Posterior cingulate gyrus (tissue), 11 donors: ENCODE results near the gene RHOG.

Source experiments
- DNase-seq, 10 donors: peaks; one replicate each; pipeline versions ENCODE4 v3.0.0 to v3.0.0-alpha.2; 2020 to 2021; ENCODE audit warnings: mixed read lengths in 3 of 10
- intact Hi-C: fragments of 100-400 bp; cut with DNase I; formaldehyde crosslinking; loops from one replicate; pipeline ENCODE4 v1.15.1; 2023

Gene RHOG

DNA sequence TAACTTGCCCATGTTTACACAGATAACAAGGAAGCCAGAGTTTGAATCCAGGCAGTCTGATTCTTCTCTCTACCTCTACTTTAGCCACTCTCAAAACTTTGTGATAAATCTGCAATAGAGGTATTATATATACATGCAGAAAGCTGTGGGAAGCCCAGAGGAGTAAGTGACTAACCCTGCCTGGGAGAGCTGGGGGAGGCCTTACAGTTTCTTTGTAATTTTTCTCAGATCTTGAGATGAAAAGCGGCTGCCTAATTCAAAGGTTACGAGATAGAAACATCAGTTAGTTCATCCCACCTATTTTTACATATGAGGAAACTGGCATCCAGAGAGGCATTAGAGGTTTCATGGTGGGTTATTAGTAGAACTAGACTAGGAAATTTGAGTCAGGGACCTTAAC, 19.6 kb upstream of the RHOG start:
- no peak for DNase-seq
- intact Hi-C loops: no loop called here

DNA sequence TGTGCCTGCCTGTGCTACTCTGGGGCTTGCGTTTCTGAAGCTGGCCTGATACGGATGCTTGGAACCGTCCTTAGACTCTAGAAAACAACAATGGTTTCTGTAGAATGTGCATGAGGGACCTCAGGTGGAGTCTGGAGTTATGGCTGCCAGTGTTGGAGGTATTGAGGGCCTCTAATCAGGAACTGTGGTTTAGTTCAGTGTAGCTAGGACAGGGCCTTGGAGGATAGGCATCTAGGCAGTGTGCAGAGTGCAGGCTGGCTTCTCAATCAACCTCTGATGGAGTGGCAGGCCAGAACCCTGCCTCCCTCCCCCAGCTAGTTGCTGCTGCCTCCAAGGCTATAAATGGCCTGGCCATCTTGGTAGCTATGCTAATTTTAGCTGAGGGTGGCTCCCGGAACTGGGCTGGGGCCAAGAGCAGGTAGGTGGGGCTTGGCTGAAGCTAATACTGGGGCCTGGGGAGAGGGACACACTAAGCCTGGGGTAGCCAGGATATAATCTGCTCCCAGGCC, 18.7 kb upstream of the RHOG start:
- intact Hi-C loops: loop anchor here (10.0 kb wide), 1 partner anchor 125 kb away; no protein-coding TSS in a partner anchor
- no peak for DNase-seq

DNA sequence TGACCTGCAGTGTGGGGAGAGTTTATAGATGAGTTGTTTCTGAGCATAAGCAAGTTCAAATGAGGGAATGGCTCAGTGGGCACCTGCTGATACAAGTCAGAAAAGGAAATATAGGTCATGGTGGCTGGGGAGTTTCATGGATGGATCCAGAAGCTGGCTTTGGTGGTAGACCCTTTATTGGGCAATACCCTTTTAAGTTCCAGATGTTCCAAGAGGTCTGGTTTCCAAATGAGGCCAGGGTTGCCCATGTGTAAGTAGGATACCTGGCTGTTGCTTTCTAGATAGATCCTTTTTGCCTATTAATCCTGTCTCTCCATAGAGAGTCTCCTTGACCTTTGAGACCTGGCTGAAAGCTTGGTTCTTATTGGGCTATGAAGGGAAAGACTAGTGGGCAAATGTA, 16.9 kb upstream of the RHOG start:
- intact Hi-C loops: loop anchor here (10.0 kb wide), 1 partner anchor 127 kb away; no protein-coding TSS in a partner anchor
- DNase-seq: no peak

DNA sequence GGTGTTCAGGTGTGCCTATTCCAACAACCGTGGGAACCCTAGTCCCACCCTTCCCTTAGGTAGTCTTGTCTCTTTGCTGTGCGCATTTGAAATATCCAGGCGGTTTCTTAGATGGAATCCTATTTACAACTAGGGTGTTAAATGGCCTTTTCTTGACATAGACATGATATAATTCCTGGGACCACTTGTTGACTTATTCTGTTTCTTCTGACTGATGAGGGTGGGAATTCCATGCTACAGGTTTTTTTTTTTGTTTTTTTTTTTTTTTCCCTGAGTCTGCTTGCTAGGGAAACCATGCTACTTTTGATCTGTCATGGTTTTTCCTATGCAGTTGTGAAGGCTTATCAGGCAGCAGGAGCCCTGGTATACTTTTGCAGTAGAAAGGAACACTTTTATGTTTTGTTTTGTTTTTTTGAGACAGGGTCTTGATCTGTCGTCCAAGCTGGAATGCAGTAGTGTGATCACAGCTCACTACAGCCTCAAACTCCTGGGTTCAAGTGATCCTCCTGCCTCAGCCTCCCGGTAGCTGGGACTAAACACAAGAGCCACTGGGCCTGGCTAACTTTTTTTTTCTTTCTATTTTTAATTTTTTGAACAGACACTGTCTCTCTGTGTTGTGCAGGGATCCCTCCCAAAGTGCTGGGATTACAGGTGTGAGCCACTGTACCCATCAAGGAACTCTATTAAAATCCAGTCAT, 16.2 kb upstream of the RHOG start:
- intact Hi-C loops: loop anchor here (10.0 kb wide), 1 partner anchor 128 kb away; no protein-coding TSS in a partner anchor

DNA sequence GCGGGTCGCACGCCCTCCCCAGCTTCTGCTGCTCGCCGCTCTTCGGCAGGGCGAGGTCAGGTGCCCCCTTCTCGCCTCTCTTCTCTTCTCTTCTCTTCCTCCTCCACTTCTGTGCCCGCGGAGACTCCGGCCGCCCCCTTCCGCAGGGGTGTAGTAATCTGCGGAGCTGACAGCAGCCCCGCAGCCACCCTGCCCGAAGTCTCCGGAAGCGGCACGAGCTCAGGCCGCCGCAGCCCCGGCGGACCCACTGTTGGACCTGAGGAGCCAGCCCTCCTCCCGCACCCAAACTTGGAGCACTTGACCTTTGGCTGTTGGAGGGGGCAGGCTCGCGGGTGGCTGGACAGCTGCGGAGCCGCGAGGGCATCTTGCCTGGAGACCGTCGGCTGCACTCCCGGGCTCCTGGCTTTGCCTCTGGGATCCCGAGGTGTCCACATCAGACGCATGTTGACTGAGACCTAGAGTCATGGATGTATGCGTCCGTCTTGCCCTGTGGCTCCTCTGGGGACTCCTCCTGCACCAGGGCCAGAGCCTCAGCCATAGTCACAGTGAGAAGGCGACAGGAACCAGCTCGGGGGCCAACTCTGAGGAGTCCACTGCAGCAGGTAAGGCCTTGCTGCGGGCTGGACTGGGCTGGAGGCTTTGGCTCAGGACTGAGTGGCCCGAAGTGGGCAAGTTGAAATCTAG, 15.2 kb upstream of the RHOG start:
- intact Hi-C loops: loop anchor here (1.0 to 10.0 kb wide), 3 partner anchors 15 to 216 kb away; no protein-coding TSS in a partner anchor
- DNase-seq: peak in 5 of 10 donors; percentile 8 to 88 (median 24)

More for the DNA sequence above, 16.2 kb upstream of the RHOG start:
- no peak for DNase-seq

DNA sequence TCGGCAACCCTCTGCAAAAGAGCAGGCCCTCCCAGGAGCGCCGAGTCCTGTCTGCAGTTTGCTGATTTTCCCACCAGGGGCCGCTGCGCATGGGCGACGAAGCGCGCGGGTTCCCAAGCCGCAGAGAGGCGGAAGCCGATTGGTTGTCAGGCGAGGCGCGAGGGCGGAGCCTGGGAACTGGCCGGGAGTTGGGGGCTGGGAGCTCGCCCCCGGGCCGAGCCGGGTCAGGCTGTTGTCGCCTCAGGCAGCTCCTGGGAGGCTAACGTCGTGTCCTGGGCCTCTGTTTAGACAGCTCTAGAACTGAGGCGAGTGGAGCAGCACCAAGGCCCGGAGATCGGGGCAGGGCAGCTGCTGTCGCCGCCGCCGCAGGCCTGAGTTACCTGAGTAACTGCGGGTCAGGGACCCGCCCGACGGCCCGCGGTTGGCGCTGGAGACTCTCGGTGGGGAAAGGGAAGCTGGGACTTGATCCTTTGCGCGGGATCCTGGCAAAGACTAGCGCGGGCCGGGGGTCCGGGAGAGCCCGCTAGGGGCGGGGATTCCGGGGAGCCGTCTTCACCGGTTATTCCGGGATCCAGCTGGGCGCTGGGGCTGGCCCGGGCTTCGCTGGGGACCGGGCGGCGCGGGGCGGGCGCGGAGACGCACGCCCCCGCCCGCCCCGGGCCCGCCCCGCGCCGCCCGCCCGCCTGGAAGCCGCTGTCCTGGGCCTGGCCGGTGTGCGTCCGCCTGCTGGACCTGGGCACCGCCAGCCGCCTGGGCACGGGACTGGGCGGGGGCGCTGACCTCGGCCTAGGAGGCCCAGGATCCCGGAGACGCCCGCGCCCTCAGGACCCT, 14.4 kb upstream of the RHOG start, which contains the start of gene STIM1:
STIM1 (plus strand) TSS at position 688 of the 831 bp plus-strand sequence. CDS start 607 bp downstream, outside the sequence.
- peak; percentile 90 to 99 (median 95) for DNase-seq
- intact Hi-C loops: loop anchor here (1.0 to 10.0 kb wide), 3 partner anchors 14 to 217 kb away; no protein-coding TSS in a partner anchor

DNA sequence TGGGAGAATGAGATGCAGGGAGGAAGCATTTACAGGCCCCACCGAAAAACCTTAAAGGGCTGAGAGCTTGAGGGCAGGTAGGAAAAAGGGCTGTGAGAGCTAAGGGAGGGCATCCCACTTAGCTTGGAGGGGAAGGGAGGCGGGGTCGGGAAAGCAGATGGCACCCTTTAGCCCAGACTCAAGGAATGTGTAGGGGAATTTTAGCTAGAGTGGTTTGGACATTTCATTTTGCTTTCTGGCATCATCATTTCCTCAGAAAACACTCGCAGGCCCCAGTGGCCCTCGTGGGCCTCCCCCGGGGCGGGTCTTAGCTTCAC, 13.9 kb upstream of the RHOG start:
- intact Hi-C loops: loop anchor here (10.0 kb wide), 1 partner anchor 130 kb away; no protein-coding TSS in a partner anchor
- no peak for DNase-seq

DNA sequence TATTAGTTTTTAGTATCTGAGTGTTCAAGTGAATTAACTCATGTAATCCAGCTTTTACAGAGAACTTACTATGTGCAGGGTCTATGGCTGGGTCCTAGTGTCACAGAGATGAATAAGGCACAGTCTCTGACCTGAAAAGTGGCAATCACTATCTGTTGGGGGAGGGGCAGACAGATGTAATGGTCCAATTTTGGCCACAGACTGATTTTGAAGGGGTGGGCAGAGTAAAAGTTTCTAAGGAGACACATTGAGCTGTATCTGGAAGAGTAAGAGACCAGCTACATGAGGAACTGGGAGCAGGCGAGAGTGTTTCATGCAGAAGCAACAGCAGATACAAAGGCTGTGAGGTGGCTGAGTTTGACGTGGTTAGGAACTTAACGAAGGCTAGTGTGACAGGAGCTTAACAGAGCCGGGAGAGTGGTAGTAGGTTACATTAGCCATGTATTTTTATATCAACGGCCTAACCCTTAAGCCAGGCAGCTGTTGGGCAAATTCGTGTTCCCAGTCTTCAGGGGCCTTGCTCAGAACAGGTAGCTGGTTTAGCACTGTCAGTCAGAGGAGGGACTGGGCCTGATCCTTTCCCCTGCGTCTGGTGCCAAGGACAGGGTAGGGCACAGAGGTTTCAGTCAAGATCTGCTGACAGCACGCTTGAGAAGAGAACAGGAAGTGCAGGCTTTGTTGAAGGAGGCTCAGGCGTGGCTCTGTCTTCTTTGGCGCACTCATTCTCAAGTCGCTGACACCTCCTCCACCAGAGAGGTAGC, 13.3 kb upstream of the RHOG start:
- intact Hi-C loops: loop anchor here (10.0 kb wide), 1 partner anchor 131 kb away; no protein-coding TSS in a partner anchor
- no peak for DNase-seq

DNA sequence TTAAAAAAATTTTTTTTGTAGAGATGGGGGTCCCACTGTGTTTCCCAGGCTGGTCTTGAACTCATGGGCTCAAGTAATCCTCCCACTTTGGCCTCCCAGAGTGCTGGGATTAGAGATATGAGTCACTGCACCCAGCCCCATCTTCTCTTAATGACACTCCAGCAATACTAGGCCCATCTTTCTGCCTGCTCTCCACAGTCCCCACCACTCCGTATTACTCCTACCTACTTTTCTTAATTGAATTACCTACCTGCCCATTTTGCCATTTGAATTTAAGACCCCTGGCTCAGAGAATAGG, 12.7 kb upstream of the RHOG start:
- intact Hi-C loops: loop anchor here (10.0 kb wide), 1 partner anchor 131 kb away; no protein-coding TSS in a partner anchor
- DNase-seq: no peak

DNA sequence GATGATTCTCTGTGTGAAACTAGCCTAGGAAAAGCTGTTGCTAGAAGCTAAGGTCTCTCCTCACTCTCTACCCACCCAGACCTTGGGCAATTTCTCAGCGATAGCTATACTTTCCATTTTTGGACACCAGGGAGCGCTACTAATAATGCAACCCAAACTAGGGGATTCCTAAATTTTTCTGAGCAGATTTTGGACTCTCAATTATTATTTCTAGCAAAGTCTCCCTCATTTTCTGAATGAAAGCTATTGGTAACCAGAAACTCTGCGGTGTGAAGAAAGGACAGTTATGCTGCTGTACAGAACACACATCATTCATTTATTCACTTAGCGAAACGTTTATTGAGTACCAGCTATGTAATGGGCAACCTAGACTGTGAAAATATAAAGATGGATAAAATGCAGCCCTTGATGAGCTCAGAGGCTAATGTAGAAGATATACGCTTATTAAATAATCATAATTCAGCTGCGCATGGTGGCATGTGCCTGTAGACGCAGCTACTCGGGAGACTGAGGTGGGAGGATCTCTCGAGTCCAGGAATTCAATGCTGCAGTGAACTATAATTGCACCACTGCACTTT, 8.6 kb upstream of the RHOG start:
- DNase-seq: no peak
- intact Hi-C loops: no loop called here

DNA sequence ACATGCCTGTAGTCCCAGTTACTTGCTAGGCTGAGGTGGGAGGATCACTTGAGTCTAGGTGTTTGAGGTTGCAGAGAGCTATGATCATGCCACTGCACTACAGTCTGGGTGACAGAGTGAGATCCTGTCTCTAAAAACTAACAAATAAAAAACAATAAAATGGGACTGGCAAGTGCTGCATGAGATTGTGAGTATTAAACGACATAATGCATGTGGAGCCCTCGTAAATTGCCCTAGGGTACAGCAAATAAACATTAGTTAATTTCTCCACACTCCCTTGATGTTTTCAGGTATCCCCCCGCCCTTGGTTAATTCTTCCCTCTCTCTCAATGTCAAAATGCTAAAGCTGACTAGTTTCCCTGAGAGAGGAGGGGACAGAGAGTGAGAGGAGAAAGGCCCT, 4.9 kb upstream of the RHOG start:
- DNase-seq: no peak
- intact Hi-C loops: no loop called here

DNA sequence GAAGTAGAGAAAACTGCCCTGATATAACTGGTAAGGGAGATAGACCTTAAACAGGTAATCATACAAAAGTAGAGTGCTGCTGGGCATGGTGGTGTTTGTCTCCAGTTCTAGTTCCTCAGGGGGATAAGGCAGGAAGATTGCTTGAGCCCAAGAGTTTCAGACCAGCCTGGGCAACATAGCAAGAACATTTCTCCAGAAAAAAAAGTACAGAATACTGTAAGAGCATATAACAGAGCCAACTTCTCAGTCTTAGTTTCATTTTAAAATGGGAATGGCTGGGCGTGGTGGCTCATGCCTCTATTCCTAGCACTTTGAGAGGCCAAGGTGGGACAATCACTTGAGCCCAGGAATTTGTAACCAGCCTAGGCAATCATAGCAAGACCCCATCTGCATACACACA, 4.5 kb upstream of the RHOG start:
- DNase-seq: no peak
- intact Hi-C loops: no loop called here

DNA sequence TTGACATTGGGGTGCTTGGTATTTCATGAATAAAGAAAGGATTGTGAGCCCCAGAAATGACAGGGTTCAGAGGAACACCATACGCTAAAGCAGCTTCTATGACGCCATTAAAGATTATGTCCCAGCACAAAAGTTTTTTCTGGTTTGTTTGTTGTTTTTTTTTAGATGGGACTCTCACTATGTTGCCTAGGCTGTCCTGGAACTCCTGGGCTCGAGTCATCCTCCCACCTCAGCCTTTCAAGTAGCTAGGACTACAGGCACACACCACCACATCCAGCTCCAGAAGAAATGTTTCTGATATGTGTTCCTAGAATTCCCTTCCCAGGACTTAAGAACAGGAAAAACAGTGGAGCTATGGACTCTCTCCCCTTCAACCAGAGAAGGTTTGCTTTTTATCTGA, 2.6 kb upstream of the RHOG start:
- intact Hi-C loops: no loop called here
- DNase-seq: no peak

DNA sequence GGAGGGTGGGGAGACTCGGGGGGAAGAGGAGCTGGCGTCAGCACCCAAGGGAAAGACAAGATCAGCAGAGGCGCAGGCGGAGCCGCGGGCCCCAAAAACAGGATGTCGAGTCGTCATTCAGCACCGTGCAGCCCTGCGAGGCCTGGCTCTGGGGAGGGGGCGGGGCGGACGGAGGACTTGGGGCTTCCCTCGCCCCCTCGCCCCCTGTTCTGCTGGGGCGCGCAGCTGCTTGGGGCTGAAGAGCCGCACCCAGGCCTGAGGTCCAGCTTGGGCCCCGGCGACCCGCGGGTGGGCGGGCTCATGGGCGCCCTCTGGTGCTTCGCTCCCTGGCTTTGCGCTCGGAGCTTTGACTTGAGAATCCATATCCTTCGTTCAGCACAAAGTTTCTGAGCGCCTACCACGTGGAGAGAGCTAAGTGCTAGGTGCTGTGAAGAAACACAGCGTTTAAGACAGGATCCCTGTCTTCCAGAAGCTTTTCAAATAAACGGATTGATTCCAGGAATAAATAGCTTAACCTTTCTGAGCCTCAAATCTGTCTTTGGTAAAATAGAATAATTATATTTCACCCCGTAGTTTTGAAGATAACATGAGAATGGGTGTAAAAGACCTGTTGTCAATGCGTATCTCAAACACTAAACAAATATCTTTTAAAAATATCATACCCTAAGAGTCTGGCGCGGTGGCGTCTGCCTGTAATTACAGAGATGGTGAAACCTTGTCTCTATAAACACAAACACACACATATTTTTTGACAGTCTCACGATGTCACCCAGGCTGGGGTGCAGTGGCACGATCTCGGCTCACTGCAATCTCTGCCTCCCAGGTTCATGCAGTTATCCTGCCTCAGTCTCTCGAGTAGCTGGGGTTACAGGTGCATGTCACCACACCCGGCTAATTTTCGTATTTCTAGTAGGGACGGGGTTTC, 929 bp upstream of the RHOG start:
- DNase-seq: peak; percentile 75 to 97 (median 86)
- intact Hi-C loops: loop anchor here (1.0 to 2.0 kb wide), 2 partner anchors 14 to 45 kb away; partner anchors contain the start of genes NUP98 and STIM1

DNA sequence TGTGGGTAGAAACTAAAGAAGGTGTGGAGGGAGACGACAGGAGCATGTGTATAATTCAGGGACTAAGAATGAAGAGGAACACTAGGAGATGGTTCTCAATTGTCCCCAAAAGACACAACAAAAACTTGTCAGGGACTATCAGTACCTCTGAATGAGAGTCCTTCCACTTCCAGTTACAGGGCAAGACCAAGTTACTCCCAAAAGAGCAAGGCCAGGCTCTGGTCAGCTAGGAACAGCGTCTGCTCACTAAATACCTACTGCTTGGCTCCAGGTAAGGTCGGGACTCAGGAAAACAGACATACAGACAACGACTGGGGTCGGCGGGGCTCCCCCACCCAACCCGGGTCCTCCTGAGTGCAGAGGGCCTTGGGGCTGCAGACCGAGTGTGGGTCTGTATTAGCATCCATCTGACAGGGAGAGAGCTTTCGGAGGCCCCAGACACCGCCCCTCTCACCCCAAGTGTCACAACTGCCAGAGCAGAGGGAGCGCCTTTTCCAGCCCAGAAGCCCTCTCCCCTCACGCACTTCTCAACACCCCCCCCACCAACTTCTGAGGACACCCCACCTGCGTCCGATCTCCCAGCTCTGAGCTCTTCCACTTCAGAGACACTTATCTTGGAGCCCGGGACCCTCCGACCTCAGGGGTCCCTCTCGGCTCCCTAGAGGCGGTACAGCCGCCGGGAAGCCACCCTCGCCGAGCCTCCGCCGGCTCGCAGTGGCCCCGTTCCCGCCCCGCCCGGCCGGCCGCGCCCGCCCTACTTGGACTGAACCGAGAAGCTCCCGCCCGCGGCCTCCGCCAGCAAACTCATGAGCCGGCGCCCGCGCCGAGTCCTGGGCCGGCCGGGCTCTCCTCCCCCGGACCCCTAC, 522 bp downstream of the RHOG start:
- intact Hi-C loops: loop anchor here (2.0 kb wide), 1 partner anchor 43 kb away; the partner anchor contains the start of gene NUP98
- no peak for DNase-seq

DNA sequence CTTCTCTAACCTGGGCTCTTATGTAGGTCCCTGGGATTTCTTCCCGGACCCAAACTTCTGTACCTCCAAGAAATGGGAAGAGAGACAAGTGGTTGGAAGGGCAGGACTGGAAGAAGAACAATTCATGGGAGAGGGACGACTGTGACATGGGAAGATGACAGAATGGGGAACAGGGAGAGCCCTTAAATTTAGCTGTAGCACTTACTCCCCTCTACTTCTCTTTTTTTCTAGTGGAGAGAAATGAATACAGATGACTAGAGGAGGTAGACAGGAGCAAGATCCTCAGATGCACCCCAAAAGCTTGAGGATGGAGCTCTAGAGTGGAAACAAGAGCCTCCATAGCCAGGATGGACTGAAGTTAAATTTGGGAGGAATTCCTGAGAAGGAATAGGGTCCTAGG, 2.3 kb downstream of the RHOG start:
- DNase-seq: no peak
- intact Hi-C loops: no loop called here

DNA sequence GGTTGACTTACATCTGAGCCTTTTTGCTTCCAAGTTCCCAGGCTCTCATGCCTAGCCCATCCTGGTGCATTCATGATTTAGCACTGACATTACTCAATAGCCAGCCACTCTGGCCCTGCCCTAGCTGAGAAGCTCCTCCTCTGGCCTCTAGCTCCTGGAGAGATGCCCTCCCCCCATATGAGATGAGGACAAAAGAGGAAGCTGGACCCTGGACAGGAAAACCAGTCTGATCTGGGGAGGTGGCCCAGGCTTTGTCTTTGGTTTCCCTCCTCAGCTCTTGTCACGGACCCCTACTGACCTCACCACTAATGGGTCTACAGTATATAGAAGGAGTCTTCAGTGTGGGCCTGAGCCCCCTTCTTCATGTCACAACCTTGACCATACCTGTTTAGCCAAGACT, 3.0 kb downstream of the RHOG start:
- peak in 3 of 10 donors; percentile 20 to 86 (median 42) for DNase-seq
- intact Hi-C loops: no loop called here
